Stomach smooth muscle (tissue), 2 donors: ENCODE measurements around the gene RAD51B.

Experiments used
- H3K27ac ChIP-seq: one replicate; pipeline ENCODE4 v1.7.0; 2013; ENCODE audit warnings: mild to moderate bottlenecking, low read length, inconsistent platforms
- H3K27me3 ChIP-seq, 2 donors: one replicate each; pipeline ENCODE4 v1.7.0; 2013; ENCODE audit warnings: low read length in 2 of 2; ENCODE audit not compliant: insufficient read depth in 2 of 2, control insufficient read depth in 1 of 2
- H3K36me3 ChIP-seq, 2 donors: one replicate each; pipeline ENCODE4 v1.7.0; 2013; ENCODE audit warnings: low read length in 2 of 2; ENCODE audit not compliant: control insufficient read depth in 2 of 2, insufficient read depth in 2 of 2
- H3K4me1 ChIP-seq: one replicate; pipeline ENCODE4 v1.7.0; 2013; ENCODE audit warnings: low read length; ENCODE audit not compliant: control insufficient read depth, insufficient read depth
- H3K4me3 ChIP-seq, 2 donors: one replicate each; pipeline ENCODE4 v1.7.0; 2013; ENCODE audit warnings: low read length in 2 of 2
- H3K9ac ChIP-seq, 2 donors: one replicate each; pipeline ENCODE4 v1.7.0; 2013; ENCODE audit warnings: low read length in 2 of 2, mild to moderate bottlenecking in 1 of 2
- H3K9me3 ChIP-seq, 2 donors: one replicate each; pipeline ENCODE4 v1.7.0; 2013; ENCODE audit warnings: low read length in 2 of 2; ENCODE audit not compliant: control insufficient read depth in 2 of 2
- donor health status: healthy.
- donor health status: Pancreatic carcinoma.

Gene RAD51B

DNA sequence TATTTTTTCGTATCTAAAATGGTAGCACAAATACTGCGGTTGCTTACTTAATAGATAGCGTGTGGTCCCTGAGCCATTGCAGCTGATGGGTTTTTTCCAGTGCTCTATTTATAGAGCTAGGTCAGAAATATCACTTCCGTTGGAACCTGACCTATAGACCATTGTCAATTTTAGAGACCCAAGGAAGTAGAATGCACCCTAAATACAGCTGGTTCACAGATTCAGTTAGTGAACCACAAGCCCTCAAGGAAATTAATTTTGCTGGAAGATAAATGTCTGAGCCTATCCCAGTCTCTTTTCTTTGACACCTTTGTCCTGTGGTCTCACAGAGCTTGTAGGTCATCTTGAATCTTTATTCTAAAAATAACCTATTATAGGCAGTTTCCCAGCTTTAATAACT lies 582.3 kb downstream of the RAD51B start:
- Histone ChIP-seq H3K4me1 (peaks cover 29% of the 10 kb centered on the region), H3K36me3 (no peaks in the 10 kb centered on the region), H3K4me3 (no peak overlapping the region), H3K27ac (no peak overlapping the region), H3K9ac (no peak overlapping the region), H3K27me3 (no peaks in the 10 kb centered on the region), H3K9me3 (no peaks in the 10 kb centered on the region)

DNA sequence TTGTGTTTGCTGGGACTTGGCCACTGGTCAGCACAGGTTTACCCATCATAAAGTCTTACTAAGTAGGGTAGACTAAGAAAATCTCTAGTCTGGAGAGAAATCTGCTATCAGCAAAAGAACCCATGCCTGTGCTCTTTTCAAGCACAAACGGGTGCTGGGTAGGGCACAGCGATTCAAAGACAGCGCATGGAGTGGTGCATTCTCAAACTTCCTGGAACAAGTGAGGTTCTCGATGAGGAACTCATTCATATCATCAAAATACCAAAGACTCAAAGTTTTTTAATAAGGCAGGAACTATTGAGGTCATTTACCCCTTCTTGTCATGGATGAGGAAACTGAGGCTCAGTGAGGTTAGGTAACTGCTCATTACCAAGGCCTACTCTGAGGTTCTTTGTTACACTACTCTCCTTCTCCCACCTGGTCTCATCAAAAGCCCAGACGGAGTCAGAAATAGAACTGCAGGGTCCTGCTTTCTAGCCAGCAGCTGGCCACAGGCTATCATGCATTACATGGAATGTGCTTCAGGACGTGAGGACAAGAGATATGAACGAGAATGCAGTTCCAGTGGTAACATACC lies 583.0 kb downstream of the RAD51B start:
- Histone ChIP-seq H3K36me3 (no peaks in the 10 kb centered on the region), H3K4me3 (no peak overlapping the region), H3K27me3 (no peaks in the 10 kb centered on the region), H3K4me1 (peaks cover 26% of the 10 kb centered on the region), H3K9me3 (no peaks in the 10 kb centered on the region), H3K9ac (no peak overlapping the region), H3K27ac (no peak overlapping the region)

DNA sequence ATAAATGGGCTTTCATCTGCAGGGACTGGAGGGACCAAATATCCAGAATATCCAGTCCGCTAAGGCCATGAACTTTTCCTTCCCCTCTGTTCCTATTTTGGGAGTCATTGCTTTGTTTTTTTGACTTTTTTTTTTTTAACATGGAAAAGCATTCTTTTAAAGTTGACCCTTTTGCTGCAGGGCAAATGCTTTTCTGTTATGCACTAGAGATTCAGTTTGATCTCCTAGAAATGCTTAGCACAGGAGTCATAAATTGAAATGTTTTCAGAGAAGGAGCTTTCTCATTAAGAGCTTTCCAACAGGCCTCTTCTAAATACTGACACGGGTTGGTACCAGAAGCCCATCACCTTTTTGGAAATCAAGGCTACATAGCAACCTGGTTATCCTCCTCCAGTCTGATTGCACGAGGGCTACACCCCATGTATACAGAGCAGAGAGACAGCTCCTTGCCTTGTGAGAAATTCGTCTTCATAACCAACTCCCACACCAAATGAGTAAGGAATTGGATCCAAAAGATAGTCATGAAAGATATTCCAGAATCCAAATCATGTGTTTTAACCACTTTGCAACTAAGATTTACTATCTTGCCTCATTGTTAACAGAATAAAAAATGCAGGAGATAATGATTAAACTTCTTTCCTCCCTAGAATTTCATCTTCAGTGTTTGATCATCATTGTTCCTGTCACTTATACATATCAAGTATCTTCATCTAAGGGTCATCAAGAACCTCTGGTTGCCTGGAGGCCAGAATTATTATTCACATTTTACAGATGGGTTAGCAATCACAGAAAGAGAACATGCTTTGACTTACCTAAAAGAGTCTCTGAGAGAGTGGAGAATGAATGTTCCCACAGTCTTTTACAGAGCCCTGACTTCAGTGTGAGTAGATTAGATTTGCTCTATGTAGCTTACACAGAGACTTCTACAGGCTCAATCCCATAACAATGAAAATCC lies 583.9 kb downstream of the RAD51B start:
- no peaks in the 10 kb centered on the region for H3K27me3 ChIP-seq
- H3K4me3 ChIP-seq = no peak overlapping the region
- H3K27ac ChIP-seq = no peak overlapping the region

DNA sequence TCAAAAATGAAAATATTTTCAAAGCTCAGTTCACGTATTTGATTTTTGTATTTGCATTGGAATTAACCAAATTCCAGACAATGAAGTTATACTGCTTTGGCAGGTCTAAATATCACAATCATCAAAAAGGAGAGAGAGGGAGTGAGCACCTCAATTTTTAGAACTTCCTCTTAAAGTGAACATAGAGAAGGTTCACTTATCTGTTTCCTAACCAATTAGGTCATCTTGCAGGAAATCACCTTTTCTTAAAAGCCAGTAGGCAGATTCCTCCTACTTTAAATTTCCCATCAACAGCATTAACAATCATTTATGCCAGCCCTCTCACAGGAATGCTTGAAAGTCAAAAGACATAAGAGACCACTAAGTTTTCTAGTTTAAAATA lies 584.6 kb downstream of the RAD51B start:
- Histone ChIP-seq H3K27ac (no peak overlapping the region), H3K4me1 (peaks cover 25% of the 10 kb centered on the region), H3K36me3 (no peaks in the 10 kb centered on the region)

More for the DNA sequence above, 583.9 kb downstream of the RAD51B start:
- no peak overlapping the region for H3K9ac ChIP-seq
- H3K4me1 ChIP-seq = peaks cover 25% of the 10 kb centered on the region
- no peaks in the 10 kb centered on the region for H3K36me3 ChIP-seq
- H3K9me3 ChIP-seq = no peaks in the 10 kb centered on the region

DNA sequence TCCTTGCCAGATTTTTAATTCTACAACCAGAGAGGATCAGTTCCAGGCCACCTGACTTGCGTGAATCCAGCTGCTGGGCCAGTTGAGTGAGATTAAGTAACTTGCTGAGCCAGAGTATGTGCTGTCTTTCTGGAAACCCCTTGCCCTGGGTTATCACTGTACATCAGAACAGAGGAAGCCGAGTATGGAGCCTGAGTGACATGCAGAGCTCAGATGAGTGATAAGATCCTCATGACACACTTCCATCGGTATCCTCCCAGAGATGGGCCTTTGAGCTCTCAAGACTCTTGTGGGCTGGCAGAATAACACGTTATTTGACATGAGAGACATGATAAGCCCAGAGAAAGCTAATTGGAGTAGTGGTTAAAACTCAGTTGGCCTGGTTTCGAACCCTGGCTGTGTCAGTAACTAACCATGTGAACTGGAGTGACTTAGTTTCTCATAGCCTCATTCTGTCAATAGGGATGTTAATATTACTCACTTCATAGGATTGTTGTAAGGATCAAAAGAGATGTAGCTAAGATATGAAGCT lies 585.1 kb downstream of the RAD51B start:
- Histone ChIP-seq H3K27ac (no peak overlapping the region), H3K9ac (no peak overlapping the region), H3K9me3 (no peaks in the 10 kb centered on the region), H3K4me3 (no peak overlapping the region), H3K36me3 (no peaks in the 10 kb centered on the region), H3K4me1 (peaks cover 25% of the 10 kb centered on the region), H3K27me3 (no peaks in the 10 kb centered on the region)

More for the DNA sequence above, 584.6 kb downstream of the RAD51B start:
- Histone ChIP-seq H3K4me3 (no peak overlapping the region), H3K27me3 (no peaks in the 10 kb centered on the region), H3K9ac (no peak overlapping the region), H3K9me3 (no peaks in the 10 kb centered on the region)

DNA sequence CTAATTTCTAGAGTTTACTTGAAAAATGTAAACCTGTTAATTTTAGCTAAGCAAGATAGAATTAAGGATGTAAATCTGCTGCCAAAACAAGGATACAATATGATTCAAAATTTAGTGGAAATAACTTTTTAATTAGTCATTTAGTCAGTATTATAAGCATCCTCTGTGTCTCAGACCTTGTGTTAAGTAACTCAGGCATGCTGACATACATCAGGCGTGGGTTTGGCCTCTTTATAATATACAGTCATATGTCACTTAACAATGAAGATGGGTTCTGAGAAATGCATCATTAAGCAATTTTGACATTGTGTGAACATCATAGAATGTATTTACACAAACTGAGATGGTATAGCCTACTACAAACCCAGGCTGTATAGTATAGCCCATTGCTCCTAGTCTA lies 586.4 kb downstream of the RAD51B start:
- no peaks in the 10 kb centered on the region for H3K9me3 ChIP-seq
- no peak overlapping the region for H3K4me3 ChIP-seq
- H3K9ac ChIP-seq = no peak overlapping the region
- H3K4me1 ChIP-seq = peaks cover 18% of the 10 kb centered on the region
- no peaks in the 10 kb centered on the region for H3K36me3 ChIP-seq
- no peaks in the 10 kb centered on the region for H3K27me3 ChIP-seq
- no peak overlapping the region for H3K27ac ChIP-seq

DNA sequence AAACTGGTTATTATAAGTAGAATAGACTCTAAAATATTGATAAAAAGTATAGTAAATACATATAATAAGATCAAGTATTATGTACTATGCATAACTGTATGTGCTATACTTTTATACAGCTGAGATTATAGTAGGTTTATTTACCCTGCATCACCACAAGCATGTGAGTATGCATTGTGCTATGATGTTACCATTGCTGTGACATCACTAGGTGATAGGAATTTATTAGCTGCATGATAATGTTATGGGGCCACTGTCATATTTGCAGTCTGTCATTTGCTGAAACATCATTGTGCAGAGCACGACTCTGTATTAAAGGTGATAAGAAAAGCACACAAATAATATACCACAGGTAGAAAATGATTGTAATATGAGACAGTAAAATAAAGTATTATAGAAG lies 587.7 kb downstream of the RAD51B start:
- H3K9me3 ChIP-seq = no peaks in the 10 kb centered on the region
- no peaks in the 10 kb centered on the region for H3K36me3 ChIP-seq
- no peak overlapping the region for H3K27ac ChIP-seq
- no peaks in the 10 kb centered on the region for H3K27me3 ChIP-seq
- no peak overlapping the region for H3K4me3 ChIP-seq
- H3K9ac ChIP-seq = no peak overlapping the region
- peaks cover 13% of the 10 kb centered on the region for H3K4me1 ChIP-seq

DNA sequence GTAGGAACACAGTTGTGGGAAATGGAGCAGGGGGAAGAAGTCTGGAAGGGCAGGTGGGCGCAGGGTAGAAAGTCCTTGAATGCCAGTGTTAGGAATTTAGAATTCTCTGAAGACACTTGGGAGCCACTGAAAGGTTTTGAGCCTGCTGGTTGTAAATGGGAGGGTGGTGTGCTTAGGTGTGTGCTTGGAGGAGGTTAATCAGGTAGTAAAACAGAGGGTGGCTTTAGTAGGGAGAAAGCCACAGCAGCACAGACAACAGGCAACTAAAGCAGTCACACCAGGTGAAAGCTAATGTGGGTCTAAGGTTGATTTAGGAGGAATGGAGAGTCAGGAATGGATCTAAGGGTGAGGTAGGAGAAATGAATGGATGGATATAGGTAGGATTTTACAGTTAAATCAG lies 588.2 kb downstream of the RAD51B start:
- no peak overlapping the region for H3K9ac ChIP-seq
- no peaks in the 10 kb centered on the region for H3K27me3 ChIP-seq
- H3K36me3 ChIP-seq = no peaks in the 10 kb centered on the region
- no peak overlapping the region for H3K27ac ChIP-seq
- peaks cover 8% of the 10 kb centered on the region for H3K4me1 ChIP-seq
- no peak overlapping the region for H3K4me3 ChIP-seq
- H3K9me3 ChIP-seq = no peaks in the 10 kb centered on the region

DNA sequence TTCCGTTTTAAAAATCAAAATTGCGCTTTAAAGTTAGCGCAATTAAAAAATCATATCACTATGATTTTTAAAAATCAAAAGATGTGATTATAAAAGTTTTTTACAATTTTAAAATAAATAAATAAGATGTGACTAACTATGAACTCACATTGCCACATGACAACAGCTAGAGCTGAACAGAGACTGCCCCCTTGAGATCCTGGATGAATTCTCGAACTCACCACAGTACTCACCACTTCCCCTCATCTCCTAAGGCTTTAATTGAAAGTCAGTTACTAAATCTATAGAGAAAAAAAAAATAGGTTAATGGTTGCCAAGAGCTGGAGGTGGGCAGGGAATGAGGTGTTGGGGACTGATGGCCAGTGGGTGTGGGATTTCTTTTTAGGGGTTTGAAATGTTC lies 589.1 kb downstream of the RAD51B start:
- H3K27me3 ChIP-seq = no peaks in the 10 kb centered on the region
- no peak overlapping the region for H3K4me3 ChIP-seq
- no peaks in the 10 kb centered on the region for H3K9me3 ChIP-seq
- H3K4me1 ChIP-seq = peaks cover 7% of the 10 kb centered on the region
- H3K36me3 ChIP-seq = no peaks in the 10 kb centered on the region
- no peak overlapping the region for H3K27ac ChIP-seq
- H3K9ac ChIP-seq = no peak overlapping the region

DNA sequence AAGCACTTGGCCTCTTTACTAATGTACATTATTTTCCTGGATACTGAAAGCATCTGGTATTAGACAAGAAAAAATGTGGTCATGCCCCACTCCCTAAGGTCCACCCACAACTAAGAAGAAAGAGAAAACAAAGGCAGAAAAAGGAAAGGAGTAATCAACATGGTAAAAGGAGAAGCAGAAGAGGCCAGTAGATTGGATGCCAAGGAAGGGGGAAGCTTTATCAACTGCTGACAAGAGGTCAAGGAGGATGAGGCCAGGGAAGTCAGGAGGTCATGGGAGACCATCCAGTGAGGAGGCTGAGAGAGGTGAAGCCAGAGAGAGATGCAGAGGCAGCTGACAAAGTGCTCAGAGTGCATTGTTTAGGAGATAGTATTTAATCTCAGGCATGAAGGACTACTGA lies 589.8 kb downstream of the RAD51B start:
- Histone ChIP-seq H3K36me3 (no peaks in the 10 kb centered on the region), H3K9me3 (no peaks in the 10 kb centered on the region), H3K27me3 (no peaks in the 10 kb centered on the region), H3K4me1 (peaks cover 5% of the 10 kb centered on the region), H3K9ac (no peak overlapping the region), H3K27ac (no peak overlapping the region), H3K4me3 (no peak overlapping the region)
